ENCODE results near the gene GPR150. TPM values are rescaled to one million over a fixed set of nuclear protein-coding genes. Genes with fewer than 3 reads are reported as not detected.

Gene GPR150
- total RNA-seq, 1 experiment from 2014 or later: 0.54 TPM

GRCh38 chr5:95611396-95611795 is 8.5 kb upstream of the GPR150 start:
- DNase-seq (ENCODE audit: low read depth, low spot score) (no peak), ATAC-seq (no peak)
- Histone ChIP-seq H3K4me3 (ENCODE audit: low read depth in 2 of 2, low read length in 2 of 2) (no peak overlapping the region), H3K4me1 (ENCODE audit: control insufficient read depth, insufficient read depth, low read length) (no peaks in the 10 kb centered on the region), H3K27ac (ENCODE audit: low read length) (no peak overlapping the region), H3K36me3 (ENCODE audit: control insufficient read depth, insufficient read depth, low read length) (no peaks in the 10 kb centered on the region), H3K9me3 (ENCODE audit: control insufficient read depth, insufficient read depth, low read depth, low read length) (peaks cover 15% of the 10 kb centered on the region; the same call in 1 of the 2 replicates), H3K27me3 (ENCODE audit: control insufficient read depth, insufficient read depth, low read length) (no peaks in the 10 kb centered on the region)
- TF ChIP-seq POLR2AphosphoS5 (IDR thresholded peaks at IDR 0.05; ENCODE audit: low read depth, low read length): no peak
- no peak for TF ChIP-seq TCF7L2 (IDR thresholded peaks at IDR 0.05; ENCODE audit: low read depth, low read length)
- no peak for TF ChIP-seq SIN3A (IDR thresholded peaks at IDR 0.05; ENCODE audit: borderline replicate concordance, insufficient read depth, low read depth, low read length)
- TF ChIP-seq, protein P1, sequence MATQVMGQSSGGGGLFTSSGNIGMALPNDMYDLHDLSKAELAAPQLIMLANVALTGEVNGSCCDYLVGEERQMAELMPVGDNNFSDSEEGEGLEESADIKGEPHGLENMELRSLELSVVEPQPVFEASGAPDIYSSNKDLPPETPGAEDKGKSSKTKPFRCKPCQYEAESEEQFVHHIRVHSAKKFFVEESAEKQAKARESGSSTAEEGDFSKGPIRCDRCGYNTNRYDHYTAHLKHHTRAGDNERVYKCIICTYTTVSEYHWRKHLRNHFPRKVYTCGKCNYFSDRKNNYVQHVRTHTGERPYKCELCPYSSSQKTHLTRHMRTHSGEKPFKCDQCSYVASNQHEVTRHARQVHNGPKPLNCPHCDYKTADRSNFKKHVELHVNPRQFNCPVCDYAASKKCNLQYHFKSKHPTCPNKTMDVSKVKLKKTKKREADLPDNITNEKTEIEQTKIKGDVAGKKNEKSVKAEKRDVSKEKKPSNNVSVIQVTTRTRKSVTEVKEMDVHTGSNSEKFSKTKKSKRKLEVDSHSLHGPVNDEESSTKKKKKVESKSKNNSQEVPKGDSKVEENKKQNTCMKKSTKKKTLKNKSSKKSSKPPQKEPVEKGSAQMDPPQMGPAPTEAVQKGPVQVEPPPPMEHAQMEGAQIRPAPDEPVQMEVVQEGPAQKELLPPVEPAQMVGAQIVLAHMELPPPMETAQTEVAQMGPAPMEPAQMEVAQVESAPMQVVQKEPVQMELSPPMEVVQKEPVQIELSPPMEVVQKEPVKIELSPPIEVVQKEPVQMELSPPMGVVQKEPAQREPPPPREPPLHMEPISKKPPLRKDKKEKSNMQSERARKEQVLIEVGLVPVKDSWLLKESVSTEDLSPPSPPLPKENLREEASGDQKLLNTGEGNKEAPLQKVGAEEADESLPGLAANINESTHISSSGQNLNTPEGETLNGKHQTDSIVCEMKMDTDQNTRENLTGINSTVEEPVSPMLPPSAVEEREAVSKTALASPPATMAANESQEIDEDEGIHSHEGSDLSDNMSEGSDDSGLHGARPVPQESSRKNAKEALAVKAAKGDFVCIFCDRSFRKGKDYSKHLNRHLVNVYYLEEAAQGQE (IDR thresholded peaks at IDR 0.05; ENCODE audit: insufficient read depth in 1 of 2, low read depth in 2 of 2, low read length in 1 of 2): no peak
- TF ChIP-seq CTCF (IDR thresholded peaks at IDR 0.05): no peak
- ChIA-PET CTCF (no interaction called here), POLR2A (no interaction called here)
- in situ Hi-C loops (cut with HindIII; ENCODE audit: low pct_unique_long_range_greater_than_20kb, low sequenced_read_pairs) (no loop called here), intact Hi-C loops (cut with micrococcal nuclease; ENCODE audit: unreplicated experiment) (loop anchor here (10.0 kb wide), 1 partner anchor 57 kb away; the partner anchor contains the start of genes ARSK and SKIC3)
- BruUV-seq (replicated peaks): no TSS peak

- POLR2A ChIA-PET: no interaction called here
- intact Hi-C loops (cut with micrococcal nuclease; ENCODE audit: unreplicated experiment) (loop anchor here (10.0 kb wide), 1 partner anchor 59 kb away; the partner anchor contains the start of genes ARSK and SKIC3), in situ Hi-C loops (cut with HindIII; ENCODE audit: low pct_unique_long_range_greater_than_20kb, low sequenced_read_pairs) (no loop called here)
- Histone ChIP-seq H3K27ac (ENCODE audit: low read length) (no peak overlapping the region), H3K27me3 (ENCODE audit: control insufficient read depth, insufficient read depth, low read length) (no peaks in the 10 kb centered on the region), H3K4me1 (ENCODE audit: control insufficient read depth, insufficient read depth, low read length) (peaks cover 4% of the 10 kb centered on the region; the same call in 1 of the 2 replicates), H3K4me3 (ENCODE audit: low read depth in 2 of 2, low read length in 2 of 2) (no peak overlapping the region), H3K36me3 (ENCODE audit: control insufficient read depth, insufficient read depth, low read length) (no peaks in the 10 kb centered on the region), H3K9me3 (ENCODE audit: control insufficient read depth, insufficient read depth, low read depth, low read length) (peaks cover 15% of the 10 kb centered on the region; the same call in 1 of the 2 replicates)
- BruUV-seq (replicated peaks): no TSS peak
- CTCF ChIA-PET: no interaction called here
- TF ChIP-seq POLR2AphosphoS5 (IDR thresholded peaks at IDR 0.05; ENCODE audit: low read depth, low read length) (no peak), SIN3A (IDR thresholded peaks at IDR 0.05; ENCODE audit: borderline replicate concordance, insufficient read depth, low read depth, low read length) (no peak), TCF7L2 (IDR thresholded peaks at IDR 0.05; ENCODE audit: low read depth, low read length) (no peak), CTCF (IDR thresholded peaks at IDR 0.05) (no peak)
- TF ChIP-seq, protein P1 (IDR thresholded peaks at IDR 0.05; ENCODE audit: insufficient read depth in 1 of 2, low read depth in 2 of 2, low read length in 1 of 2): no peak
- DNase-seq (ENCODE audit: low read depth, low spot score) (no peak), ATAC-seq (no peak)
These were observed 6.4 kb upstream of the GPR150 start for GRCh38 chr5:95613514-95613913.
